PC-9 (cell line): Measurements from ENCODE around the gene SLC22A14. TPM values are rescaled to one million over a fixed set of nuclear protein-coding genes. Genes with fewer than 3 reads are reported as not detected.
"Not testable (repeated sequence)": the region's sequence is repeated elsewhere in the genome, so short reads cannot be mapped to it uniquely, and the experiment has no call there.

Experiments
- BruUV-seq: library from RNA; stranded (reverse); fragments of 400-500 nt; replicated peaks from 2 replicates; lab custom pipeline; 2021; lab: Mats Ljungman, UMichigan
- CTCF ChIA-PET: fragments of 300-600 bp; sonication (Branson Sonifier 250); formaldehyde crosslinking; loops from one replicate; lab custom pipeline; 2022; ENCODE audit warnings: antibody characterized with exemption; lab: Charles Lee
- POLR2A ChIA-PET: fragments of 300-600 bp; sonication (Branson Sonifier 250); formaldehyde crosslinking; loops from one replicate; lab custom pipeline; 2022; ENCODE audit warnings: antibody characterized with exemption; ENCODE audit not compliant: unreplicated experiment; lab: Charles Lee
- DNase-seq, 2 experiments: peaks; one replicate each; pipeline versions ENCODE4 v3.0.0 to v3.0.0-alpha.2; 2015 to 2022; ENCODE audit warnings: mixed read lengths in 1 of 2
- H2AFZ ChIP-seq: fragments of 200-600 bp; sonication (generic); 2 replicates; pipeline ENCODE4 v1.8.1; 2017; ENCODE audit warnings: antibody characterized with exemption
- H3F3A ChIP-seq: fragments of 200-600 bp; sonication (generic); 2 replicates; pipeline ENCODE4 v1.8.1; 2017; ENCODE audit warnings: antibody characterized with exemption, mild to moderate bottlenecking, low read depth; ENCODE audit not compliant: insufficient read depth
- H3K27ac ChIP-seq: fragments of 200-600 bp; sonication (generic); 2 replicates; pipeline ENCODE4 v1.6.1; 2016; ENCODE audit warnings: mixed run types
- H3K27me3 ChIP-seq: fragments of 200-600 bp; sonication (generic); 2 replicates; pipeline ENCODE4 v1.6.1; 2016; ENCODE audit warnings: low read depth, mixed run types; ENCODE audit not compliant: insufficient read depth
- H3K36me3 ChIP-seq: fragments of 200-600 bp; sonication (generic); 2 replicates; pipeline ENCODE4 v1.6.1; 2016; ENCODE audit warnings: low read depth, mixed run types
- H3K4me1 ChIP-seq: fragments of 200-600 bp; sonication (generic); replicated peaks from 2 replicates; pipeline ENCODE4 v1.6.1; 2016; ENCODE audit warnings: mixed run types; ENCODE audit not compliant: insufficient read depth
- H3K4me2 ChIP-seq: fragments of 200-600 bp; sonication (generic); 2 replicates; pipeline ENCODE4 v1.6.1; 2017; ENCODE audit warnings: mixed run types
- H3K4me3 ChIP-seq: fragments of 200-600 bp; sonication (generic); 2 replicates; pipeline ENCODE4 v1.6.1; 2016; ENCODE audit warnings: mixed run types
- H3K79me2 ChIP-seq: fragments of 200-600 bp; sonication (generic); 2 replicates; pipeline ENCODE4 v1.6.1; 2017; ENCODE audit warnings: low read depth, mixed run types
- H3K9me2 ChIP-seq: fragments of 200-600 bp; sonication (generic); 2 replicates; pipeline ENCODE4 v1.8.1; 2017; ENCODE audit warnings: mild to moderate bottlenecking; ENCODE audit not compliant: insufficient read depth
- H3K9me3 ChIP-seq: fragments of 200-600 bp; sonication (generic); 2 replicates; pipeline ENCODE4 v1.8.1; 2016; ENCODE audit warnings: low read depth; ENCODE audit not compliant: insufficient read depth
- H4K20me1 ChIP-seq: fragments of 200-600 bp; sonication (generic); 2 replicates; pipeline ENCODE4 v1.8.1; 2017; ENCODE audit not compliant: insufficient read depth
- CTCF ChIP-seq: fragments of 200-600 bp; sonication (generic); conservative IDR thresholded peaks from 2 replicates; pipeline ENCODE4 v1.6.1; 2017; ENCODE audit warnings: mixed run types, antibody characterized with exemption, mild to moderate bottlenecking, moderate library complexity
- EZH2 ChIP-seq: fragments of 200-600 bp; sonication (generic); IDR thresholded peaks from 2 replicates; pipeline ENCODE4 v1.8.0; 2017; ENCODE audit warnings: antibody characterized with exemption, low read depth
- intact Hi-C: fragments of 100-400 bp; cut with micrococcal nuclease; formaldehyde crosslinking; loops from one replicate; pipeline ENCODE4 v1.10.0; 2022; ENCODE audit not compliant: unreplicated experiment
- total RNA-seq: library from RNA; stranded (reverse); gene quantifications from 2 replicates; pipeline ENCODE4 v1.2.3, GENCODE V29; 2021

SLC22A14 gene
- total RNA-seq, 1 experiment from 2014 or later: not detected

- H3F3A ChIP-seq: no peaks in the 10 kb centered on the region
- H4K20me1 ChIP-seq: no peaks in the 10 kb centered on the region
- CTCF ChIA-PET: interaction anchor here (0.7 kb wide), 1 partner anchor 320 kb away, joined by 12 read pairs; no protein-coding TSS in a partner anchor
These were observed 3.3 kb upstream of the SLC22A14 start for GRCh38 chr3:38278841-38279240.

GRCh38 chr3:38283810-38284755, 2.0 kb downstream of the SLC22A14 start:
- Histone ChIP-seq H2AFZ (no peak overlapping the region), H3K4me2 (no peak overlapping the region), H3K36me3 (no peaks in the 10 kb centered on the region; the same call in 1 of the 2 replicates), H4K20me1 (no peaks in the 10 kb centered on the region), H3K27ac (no peak overlapping the region), H3K27me3 (no peaks in the 10 kb centered on the region), H3F3A (no peaks in the 10 kb centered on the region), H3K9me3 (no peaks in the 10 kb centered on the region), H3K4me3 (no peak overlapping the region), H3K9me2 (no peaks in the 10 kb centered on the region), H3K4me1 (no peaks in the 10 kb centered on the region), H3K79me2 (no peaks in the 10 kb centered on the region)
- ChIA-PET CTCF (no interaction called here), POLR2A (no interaction called here)
- intact Hi-C loops: no loop called here
- no peak for DNase-seq
- BruUV-seq: no TSS peak
- TF ChIP-seq EZH2 (no peak), CTCF (no peak)

More at GRCh38 chr3:38278841-38279240, 3.3 kb upstream of the SLC22A14 start:
- POLR2A ChIA-PET: no interaction called here
- H3K27ac ChIP-seq: no peak overlapping the region
- H3K4me2 ChIP-seq: no peak overlapping the region
- H3K79me2 ChIP-seq: no peaks in the 10 kb centered on the region
- intact Hi-C loops: no loop called here
- no peaks in the 10 kb centered on the region for H3K9me2 ChIP-seq
- DNase-seq: no peak
- H2AFZ ChIP-seq: no peak overlapping the region
- H3K27me3 ChIP-seq: no peaks in the 10 kb centered on the region
- no peaks in the 10 kb centered on the region for H3K36me3 ChIP-seq
- H3K4me3 ChIP-seq: no peak overlapping the region
- no peaks in the 10 kb centered on the region for H3K4me1 ChIP-seq
- BruUV-seq: no TSS peak
- no peaks in the 10 kb centered on the region for H3K9me3 ChIP-seq
- TF ChIP-seq EZH2 (no peak), CTCF (no peak)

GRCh38 chr3:38284756-38285150, 2.7 kb downstream of the SLC22A14 start:
- no peak overlapping the region for H3K4me3 ChIP-seq
- H3K4me2 ChIP-seq: no peak overlapping the region
- no peaks in the 10 kb centered on the region for H3K4me1 ChIP-seq
- no peak overlapping the region for H2AFZ ChIP-seq
- intact Hi-C loops: no loop called here
- no peaks in the 10 kb centered on the region for H3K27me3 ChIP-seq
- H3F3A ChIP-seq: no peaks in the 10 kb centered on the region
- no peak for TF ChIP-seq CTCF
- no peak for TF ChIP-seq EZH2
- ChIA-PET CTCF (no interaction called here), POLR2A (no interaction called here)
- H3K9me3 ChIP-seq: no peaks in the 10 kb centered on the region
- no peak overlapping the region for H3K27ac ChIP-seq
- no peaks in the 10 kb centered on the region for H3K9me2 ChIP-seq
- no peak for DNase-seq
- no peaks in the 10 kb centered on the region for H4K20me1 ChIP-seq
- no peaks in the 10 kb centered on the region for H3K79me2 ChIP-seq
- H3K36me3 ChIP-seq: no peaks in the 10 kb centered on the region; the same call in 1 of the 2 replicates
- no TSS peak for BruUV-seq

- H3K27me3 ChIP-seq, H4K20me1 ChIP-seq, H3K4me3 ChIP-seq, H3K27ac ChIP-seq, H3K9me3 ChIP-seq, H3K36me3 ChIP-seq, H3K9me2 ChIP-seq, H3F3A ChIP-seq, CTCF ChIA-PET, H2AFZ ChIP-seq, BruUV-seq, H3K4me1 ChIP-seq, H3K4me2 ChIP-seq, H3K79me2 ChIP-seq, POLR2A ChIA-PET, DNase-seq, intact Hi-C loops: not testable (repeated sequence)
These were observed 7.5 kb downstream of the SLC22A14 start for GRCh38 chr3:38289286-38290217.
